Lung microvascular endothelial cell (primary cell): ENCODE data around the gene RNF207. TPM values are rescaled to one million over a fixed set of nuclear protein-coding genes. Genes with fewer than 3 reads are reported as not detected.

Experiments used
- DNase-seq, 2 donors: peaks; one replicate each; pipeline versions ENCODE4 v3.0.0 to v3.0.0-alpha.2; 2010; ENCODE audit warnings: low read depth in 2 of 2
- total RNA-seq: library from RNA; depleted of rRNA; stranded (reverse); fragments of >200 nt; gene quantifications from 2 replicates; pipeline ENCODE4 v1.2.1, GENCODE V29; 2014

The RNF207 gene
- total RNA-seq, 1 donor from 2014 or later = 2.4 TPM

DNA sequence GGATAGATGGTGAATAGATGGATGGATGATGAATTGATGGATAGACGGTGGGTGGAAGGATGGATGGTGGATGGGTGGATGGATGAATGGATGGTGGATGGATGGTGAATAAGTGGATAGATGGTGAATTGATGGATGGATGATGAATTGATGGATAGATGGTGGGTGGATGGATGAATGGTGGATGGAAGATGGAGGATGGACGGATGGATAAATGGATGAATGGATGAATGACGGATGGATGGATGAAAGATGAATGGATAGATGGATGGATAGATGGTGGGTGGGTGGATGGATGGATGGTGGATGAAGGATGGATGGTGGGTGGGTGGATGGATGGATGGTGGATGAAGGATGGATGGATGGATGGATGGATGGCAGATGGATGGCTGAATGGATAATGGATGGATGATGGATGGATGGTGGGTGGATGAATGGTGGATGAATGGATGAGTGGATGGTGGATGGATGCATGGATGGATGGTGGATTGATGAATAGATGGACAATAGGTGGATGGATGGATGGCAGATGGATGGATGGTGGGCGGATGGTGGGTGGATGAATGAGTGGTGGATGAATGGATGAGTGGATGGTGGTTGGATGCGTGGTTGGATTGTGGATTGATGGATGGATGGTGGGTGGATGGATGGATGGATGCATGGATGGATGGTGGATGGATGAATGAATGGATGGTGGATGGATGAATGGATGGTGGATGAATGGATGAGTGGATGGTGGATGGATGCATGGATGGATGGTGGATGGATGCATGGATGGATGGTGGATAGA, 31.1 kb upstream of the RNF207 start:
- DNase-seq = no peak

DNA sequence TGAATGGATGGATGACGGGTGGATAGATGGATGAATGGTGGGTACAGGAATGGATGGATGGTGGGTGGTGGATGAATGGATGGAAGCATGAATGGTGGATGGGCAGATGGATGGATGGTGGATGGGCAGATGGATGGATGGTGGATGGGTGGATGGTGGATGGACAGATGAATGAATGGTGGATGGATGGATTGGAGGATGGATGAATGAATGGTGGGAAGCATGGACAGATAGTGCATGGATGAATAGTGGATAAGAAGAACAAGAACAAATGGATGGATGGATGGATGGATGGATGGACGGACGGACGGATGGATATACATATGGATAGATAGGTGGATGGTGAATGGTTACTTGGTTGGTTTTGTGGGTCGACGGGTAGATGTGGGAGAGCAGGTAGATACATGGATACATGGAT, 30.5 kb upstream of the RNF207 start:
- DNase-seq = no peak

DNA sequence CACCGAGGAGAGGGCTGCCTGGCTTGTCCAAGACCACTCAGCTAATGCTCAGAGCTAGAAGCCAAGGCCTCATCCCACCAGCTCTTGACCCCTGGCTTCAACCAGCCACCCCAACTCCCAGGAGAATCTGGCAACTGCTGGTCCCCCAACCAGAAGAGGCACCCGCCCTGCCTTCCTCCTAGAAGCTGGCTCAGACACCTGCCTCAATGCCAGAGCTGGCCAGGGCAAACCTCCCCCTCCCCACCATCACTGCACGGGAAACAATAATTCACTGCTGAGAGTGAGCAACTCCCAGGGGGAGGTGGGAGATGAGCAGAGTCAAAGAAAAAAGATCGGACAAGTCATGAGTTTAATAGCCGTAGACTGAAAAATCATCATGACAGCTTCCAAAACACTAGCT, 29.1 kb upstream of the RNF207 start:
- DNase-seq = no peak

DNA sequence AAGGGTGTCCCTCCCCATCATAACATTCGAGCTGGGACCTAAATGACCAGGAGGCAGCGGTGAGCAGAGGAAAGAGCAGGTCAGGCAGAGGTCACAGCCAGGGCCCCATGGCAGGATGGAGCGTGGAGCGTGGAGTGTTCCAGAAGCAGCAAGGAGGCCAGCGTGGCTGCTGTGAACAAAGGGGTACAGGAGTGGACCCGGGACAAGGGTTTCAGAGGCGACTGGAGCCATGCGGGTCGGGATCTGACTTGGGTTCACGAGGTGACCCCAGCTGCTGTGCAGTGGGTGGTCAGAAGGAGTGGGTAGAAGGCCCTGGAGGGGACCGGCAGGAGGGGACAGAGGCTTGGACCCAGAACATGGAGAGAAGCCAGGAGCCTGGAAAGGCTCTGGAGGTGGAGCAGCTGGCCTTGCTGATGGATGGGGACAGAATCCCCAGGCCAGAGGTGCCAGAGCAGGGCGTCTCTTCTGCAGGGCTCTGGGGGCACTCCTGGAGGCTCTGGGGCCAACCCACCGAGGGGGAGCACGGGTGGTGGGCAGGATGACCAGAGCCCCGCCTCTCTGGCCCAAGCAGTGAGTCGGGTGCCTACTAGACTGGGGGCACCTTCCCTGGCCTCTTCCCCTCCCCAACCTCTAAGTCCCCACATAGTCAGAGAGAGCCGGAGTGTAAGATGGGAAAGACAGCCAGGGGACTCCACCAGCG, 28.1 kb upstream of the RNF207 start:
- DNase-seq = no peak

DNA sequence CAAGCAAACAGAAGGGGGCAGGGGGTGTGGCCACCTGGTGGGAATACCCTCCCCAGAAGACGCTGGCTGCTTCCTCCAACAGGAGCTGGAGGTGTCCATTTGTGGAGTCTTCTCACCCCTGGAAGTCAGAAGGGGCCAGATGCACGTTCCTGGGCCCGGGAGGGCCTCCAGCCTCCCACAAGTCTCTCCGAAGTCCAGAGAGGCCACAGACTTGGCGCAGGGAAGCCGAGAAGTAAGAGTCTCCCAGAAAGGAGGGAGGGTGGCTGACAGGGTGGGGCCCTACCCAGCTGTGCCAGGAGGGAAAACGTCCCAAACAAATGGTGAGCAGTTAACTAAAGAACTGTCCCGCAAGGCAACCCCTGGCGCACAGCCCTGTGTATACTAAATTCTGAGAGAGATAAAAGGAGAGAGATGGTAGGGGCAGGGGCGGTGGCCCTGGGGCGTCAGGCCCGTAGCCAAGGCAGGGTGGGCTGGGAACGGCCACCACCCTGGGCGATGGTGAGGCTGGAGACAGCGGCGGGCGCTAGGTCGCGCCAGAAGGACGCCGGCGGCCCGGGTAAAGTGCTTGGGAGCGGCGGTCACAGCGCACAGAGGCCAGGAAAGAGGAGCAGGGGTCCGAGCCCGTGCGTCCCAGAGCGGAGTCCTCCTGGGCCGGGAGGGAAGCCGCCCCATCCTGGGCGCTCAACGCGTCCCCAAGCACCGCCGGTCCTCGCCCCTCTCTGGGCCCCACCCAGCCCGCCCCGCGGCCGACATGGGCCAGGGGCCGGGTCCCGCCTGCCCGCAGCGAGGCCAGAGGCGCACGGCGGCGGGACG, 27.0 kb upstream of the RNF207 start:
- no peak for DNase-seq

DNA sequence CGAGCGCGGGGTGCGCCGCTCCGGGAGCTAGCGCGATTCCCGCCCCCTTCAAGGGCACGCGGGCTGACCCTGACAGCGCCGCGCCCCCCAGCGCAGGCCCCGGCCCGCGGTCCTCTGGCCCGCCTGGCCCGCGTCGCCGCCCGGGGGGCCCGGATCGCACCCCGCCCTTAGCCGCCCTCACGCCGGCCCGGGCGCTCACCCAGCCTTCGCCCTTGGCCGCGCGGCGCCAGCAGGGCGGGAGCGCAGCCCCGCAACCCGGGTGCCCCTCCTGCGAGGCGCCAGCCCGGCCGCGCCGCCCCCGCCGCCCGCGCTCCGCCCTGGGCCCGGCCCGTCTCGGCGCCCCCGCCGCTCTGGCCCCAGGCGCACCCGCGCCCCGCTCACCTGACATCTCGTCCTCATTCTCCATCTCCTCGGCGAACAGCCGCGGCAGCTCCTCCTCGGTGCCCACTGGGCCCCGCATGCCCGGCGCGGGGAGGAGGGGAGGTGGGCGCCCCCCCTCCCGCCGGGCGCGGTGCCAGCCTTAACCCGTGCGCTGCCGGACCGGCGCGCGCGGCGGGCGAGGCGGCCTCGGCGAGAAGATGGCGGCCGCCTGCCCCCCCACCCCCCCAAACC, 26.2 kb upstream of the RNF207 start:
- no peak for DNase-seq

DNA sequence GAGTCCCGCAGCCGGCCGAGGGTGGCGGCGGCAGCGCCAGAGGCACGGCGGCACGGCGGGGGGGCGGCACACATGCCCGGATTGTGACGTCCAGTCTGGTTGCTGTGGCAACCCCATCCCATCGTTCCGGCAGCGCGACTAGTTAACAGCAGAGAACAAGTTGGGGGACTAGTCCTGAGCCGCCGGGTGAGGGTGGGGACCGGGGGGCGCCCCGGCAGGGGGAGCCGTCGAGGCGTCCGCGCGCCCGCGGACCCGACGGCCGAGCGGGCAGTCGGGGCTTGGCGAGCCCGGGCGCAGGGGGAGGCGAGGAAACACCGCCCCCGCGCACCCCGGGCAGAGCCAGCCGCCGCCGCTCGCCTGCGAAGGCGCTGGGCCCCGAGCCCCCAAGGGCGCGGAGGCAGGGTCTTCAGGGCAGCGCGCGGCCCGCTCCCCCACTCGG, 25.6 kb upstream of the RNF207 start, which contains the start of gene CHD5:
CHD5 (minus strand) TSS at position 54 of the 439 bp plus-strand sequence. CDS start 298 bp downstream, outside the sequence.
- no peak for DNase-seq

DNA sequence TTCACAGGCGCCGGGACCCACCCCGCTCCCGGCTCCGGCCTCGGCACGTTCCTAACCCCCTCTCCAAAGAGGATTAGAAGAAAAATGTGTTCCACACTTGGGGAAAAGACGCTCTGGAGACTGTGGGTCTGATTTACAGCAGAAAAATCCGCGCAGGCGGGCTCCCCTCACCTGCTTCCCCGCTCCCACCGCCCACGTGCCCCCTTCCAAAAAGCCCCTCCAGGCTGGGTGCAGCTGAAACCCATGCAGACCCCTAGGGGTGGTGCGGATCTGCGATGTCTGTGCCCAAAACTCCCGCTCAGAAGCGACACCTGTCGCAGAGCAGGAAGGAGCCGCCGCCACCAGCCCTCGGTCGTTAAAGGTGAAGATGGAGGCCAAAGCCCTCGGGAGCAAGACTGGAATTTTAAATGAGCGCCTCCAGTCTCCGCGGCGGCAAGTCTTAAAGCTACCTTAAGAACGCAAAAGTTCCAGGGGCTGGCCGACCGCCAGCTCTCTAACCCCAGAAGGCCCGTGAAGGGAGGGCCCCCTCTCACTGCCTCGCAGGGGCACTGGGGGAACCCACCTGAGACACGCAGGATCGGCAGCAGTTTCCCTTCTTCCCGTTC, 25.1 kb upstream of the RNF207 start:
- DNase-seq = no peak

DNA sequence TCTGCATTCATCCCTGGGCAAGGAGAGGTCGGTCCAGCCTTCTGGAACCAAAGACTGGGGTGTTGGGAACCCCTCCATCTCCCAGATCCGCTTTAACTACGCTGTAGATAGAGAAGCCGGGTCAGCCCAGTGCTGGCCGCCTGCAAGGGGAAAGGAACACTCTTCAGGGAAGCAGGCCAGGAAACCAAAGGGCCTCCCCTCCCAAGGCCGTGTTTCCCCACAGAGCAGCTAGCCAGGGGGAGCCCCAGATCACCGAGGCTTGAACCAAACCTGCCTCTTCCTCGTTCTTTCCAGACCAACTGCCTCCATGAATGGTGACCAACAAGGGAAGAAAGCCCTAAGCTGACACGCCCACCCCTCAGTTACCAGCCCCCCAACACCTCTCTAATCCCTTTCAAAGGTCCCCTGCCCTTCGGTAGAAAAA, 24.6 kb upstream of the RNF207 start:
- DNase-seq = no peak

DNA sequence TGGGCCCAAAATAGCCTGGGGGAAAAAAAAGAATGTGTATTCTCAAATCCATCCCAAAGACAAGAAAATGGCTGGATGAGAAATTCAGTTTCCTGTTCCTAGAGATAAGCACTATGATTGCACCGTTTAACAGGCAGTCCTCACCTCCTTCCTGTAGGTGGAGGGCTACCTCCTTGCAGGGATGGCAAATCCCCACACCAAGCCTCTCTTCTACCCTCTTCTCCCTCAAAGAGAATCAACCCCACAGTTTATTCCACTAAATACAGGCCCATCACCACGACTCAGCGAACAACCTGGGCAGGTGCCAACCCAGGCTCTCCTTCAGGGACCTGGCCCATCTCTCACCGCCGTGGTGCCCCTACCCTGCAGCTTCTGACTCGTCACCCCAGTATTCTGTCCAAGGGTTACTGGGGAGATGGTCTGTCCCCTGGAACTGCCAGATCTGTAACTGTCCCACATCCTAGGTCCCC, 22.4 kb upstream of the RNF207 start:
- DNase-seq = no peak

DNA sequence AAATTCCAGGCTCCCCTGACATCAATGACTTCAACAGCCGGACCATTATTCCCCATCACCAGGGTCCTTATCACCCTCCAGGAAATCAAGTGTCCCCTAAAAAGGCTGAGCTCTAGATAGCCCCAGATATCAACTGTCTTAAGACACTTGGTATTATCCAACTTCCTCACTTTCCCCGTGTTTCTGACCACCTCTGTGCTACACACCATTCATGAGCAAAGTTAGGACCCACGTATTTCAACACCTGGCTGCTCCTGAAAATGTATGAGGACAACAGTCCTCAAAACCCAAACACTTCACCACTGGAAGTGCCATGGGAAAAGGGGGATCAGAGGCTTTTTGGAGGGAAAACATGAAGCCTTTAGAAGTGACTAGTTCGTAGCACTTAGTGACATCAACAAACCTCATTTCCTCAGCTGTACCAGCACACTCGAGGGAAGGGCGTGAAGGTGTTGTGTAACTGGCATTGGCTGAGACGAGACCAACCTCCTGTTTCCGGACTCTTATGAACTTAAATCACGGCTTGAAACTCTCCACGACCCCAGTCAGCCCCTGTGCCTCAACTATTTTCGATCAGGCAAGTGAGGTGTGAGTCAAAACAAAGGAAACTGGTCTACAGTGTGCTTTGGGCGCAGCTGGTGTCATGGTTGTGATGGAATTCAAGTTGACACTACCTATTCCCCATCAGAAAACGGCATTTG, 21.7 kb upstream of the RNF207 start:
- DNase-seq = no peak

DNA sequence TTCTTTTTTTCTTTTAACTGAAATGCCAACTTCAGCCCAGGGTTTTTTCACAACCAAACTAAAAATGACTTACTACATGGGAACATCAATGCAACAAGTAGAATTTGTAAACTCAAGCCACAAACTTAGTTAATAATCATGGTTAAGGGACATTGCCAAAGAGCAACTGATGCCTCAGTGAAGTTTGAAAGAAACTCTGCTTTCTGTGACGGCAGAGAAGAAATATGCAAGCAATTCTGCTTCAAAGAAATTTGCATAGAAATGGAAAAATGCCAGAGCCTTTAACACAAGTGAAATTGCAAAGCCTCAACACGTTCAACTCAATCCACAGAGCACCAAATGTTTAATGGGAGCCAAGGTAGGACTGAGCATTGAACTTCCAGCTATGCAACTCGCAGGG, 20.8 kb upstream of the RNF207 start:
- no peak for DNase-seq

DNA sequence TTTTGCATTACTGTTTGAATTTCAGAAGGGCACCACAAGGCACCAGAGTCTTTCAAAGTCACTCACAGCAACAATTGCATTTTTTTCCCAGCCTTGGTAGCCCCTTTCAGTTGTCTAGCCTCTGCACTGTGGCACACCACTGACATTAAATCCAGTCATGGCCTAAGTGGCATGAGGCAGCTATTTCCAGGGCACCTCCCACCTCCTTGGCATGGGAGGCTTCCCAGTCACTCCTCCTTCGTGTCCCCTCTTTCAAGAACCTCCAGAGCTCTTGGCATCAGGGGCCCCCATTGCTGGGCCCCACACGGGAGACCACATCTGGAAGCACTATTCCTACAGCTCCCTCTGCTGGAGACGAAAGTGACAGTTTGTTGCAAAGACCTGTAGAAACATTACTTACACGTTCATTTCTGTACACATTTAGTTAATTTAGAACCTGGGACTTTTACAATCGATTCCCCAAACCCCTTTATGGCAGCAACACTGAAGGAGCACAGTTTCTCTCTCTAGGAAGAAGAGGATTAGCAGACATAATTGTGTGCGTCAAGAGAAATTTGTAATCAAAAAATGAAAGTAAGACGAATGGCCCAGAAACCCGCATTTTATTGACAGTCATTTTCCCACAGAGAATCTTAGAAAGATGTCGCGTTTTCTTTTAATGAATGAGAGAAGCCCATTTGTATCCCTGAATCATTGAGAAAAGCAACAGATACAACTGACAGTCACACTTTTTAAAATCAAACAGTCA, 20.1 kb upstream of the RNF207 start:
- peak; percentile 47 to 64 for DNase-seq

DNA sequence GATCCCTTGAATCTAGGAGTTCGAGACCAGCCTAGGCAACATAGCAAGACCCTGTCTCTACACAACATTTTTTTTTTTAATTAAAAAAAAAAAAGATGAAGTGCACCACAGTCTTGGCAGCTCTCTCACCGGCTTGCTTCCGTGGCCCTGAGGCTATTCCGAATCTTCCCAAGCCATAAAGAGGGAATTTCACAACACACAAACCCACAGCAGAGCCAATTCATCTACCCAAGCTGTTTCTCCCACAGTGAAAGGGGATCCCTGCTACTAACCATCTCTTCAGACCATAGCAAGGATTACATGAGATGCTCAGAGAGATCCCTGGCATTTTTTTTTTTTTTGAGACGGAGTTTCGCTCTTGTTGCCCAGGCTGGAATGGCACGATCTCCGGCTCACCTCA, 17.5 kb upstream of the RNF207 start:
- DNase-seq = no peak

DNA sequence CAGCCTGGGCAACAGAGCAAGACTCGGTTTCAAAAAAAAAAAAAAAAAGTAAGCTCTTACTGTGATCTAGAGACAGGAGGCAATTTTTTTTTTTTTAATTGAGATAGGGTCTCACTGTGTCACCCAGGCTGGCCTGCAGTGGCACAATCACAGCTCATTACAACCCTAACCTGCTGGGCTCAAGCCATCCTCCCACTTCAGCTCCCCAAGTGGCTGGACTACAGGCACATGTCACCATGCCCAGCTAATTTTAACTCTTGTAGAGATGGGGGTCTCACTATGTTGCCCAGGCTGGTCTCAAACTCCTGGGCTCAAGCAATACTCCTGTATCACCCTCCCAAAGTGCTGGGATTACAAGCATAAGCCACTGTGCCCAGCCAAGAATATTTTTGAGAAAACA, 14.0 kb upstream of the RNF207 start:
- no peak for DNase-seq

DNA sequence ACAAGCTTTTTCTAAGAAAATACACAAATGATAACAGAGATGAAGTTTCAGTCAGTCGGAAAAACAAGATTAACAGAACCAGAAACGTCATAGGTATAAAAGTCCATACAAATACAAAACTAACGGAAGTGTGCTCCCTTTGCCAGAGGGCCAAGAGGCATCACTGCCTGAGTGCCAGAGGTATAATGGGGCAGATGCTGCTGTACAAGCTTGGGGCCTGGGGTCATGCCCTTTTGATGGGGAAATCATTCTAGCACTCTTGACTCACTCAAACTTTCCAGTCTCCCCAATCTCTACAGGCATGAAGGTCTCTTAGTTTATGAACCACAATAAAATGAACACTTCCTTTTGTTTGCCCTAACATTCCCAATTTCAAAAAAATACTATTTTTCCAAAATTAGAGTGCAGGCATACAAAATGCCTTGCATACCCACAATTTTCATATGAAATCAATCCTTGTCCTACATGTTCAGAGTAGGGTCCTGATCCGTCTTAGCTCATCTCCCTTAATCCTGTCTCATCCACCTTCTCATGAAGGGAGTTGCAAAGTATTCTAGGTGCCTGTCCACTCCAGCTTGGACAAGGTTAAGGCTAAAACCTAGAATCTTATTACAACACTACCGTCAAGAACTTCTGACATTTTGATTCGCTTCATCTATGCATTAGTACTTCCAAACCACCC, 8.0 kb upstream of the RNF207 start:
- no peak for DNase-seq

DNA sequence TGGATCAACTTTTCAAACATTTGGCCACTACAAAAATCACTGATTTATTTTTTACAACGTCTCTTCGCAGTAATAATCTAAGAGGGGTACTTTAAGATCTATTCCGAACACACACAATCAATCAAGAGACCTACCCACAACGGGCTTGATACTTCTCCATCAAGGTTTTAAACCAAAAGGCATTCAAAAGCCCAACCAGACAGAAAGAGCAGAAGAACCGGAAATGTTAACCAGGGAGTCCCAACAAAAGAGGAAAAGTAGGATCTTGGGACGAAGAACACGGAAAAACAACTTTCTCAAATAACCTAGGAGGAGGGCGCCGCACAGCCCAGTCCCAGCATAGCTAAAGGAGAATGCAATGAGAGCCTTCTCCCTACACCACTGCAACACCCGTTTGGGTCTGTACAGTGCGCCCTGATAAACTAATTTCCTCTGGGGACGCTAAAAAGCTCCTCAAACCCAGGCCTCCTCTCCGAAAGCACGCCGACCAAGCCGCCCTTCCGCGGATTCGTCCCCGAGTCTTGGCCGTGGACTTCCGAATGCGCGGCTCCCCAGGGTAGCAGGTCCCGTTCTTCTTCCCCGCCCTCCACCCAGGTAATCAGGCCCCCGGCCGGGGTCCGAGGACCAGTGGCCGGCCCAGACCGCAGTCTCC, 7.1 kb upstream of the RNF207 start:
- peak; percentile 39 to 40 for DNase-seq
